ENCODE data around the gene DSCAM. TPM values are rescaled to one million over a fixed set of nuclear protein-coding genes. Genes with fewer than 3 reads are reported as not detected.

The DSCAM gene
- total RNA-seq, 1 donor from 2014 or later = not detected

DNA sequence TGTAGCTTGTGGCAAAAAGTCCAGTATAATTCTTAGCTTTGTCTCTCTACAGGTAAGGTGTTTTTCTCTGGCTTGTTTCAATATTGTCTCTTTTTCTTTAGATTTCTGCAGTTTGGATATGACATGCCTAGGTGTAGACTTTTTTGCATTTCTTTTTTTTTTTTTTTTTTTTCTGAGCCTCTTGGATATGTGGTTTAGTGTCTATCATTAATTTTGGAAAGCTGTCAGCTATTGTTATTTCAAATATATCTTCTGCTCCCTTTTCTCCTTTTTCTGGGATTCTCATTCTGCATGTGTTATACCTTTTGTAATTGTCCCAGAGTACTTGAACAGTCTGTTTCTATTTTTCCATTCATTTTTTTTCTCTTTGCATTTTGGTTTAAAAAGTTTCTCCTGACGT lies 243.2 kb downstream of the DSCAM start:
- Histone ChIP-seq H3K36me3 (no peaks in the 10 kb centered on the region), H3K4me1 (no peaks in the 10 kb centered on the region), H3K9me3 (replicated peaks) (peaks cover 28% of the 10 kb centered on the region), H3K4me3 (no peak overlapping the region), H3K27ac (replicated peaks) (no peak overlapping the region), H3K27me3 (ENCODE audit: low read depth) (peaks cover 8% of the 10 kb centered on the region)
- TF ChIP-seq, protein P1, sequence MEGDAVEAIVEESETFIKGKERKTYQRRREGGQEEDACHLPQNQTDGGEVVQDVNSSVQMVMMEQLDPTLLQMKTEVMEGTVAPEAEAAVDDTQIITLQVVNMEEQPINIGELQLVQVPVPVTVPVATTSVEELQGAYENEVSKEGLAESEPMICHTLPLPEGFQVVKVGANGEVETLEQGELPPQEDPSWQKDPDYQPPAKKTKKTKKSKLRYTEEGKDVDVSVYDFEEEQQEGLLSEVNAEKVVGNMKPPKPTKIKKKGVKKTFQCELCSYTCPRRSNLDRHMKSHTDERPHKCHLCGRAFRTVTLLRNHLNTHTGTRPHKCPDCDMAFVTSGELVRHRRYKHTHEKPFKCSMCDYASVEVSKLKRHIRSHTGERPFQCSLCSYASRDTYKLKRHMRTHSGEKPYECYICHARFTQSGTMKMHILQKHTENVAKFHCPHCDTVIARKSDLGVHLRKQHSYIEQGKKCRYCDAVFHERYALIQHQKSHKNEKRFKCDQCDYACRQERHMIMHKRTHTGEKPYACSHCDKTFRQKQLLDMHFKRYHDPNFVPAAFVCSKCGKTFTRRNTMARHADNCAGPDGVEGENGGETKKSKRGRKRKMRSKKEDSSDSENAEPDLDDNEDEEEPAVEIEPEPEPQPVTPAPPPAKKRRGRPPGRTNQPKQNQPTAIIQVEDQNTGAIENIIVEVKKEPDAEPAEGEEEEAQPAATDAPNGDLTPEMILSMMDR (IDR thresholded peaks at IDR 0.05; ENCODE audit: borderline replicate concordance) = no peak
- intact Hi-C loops (cut with micrococcal nuclease) = no loop called here
- no peak for DNase-seq

DNA sequence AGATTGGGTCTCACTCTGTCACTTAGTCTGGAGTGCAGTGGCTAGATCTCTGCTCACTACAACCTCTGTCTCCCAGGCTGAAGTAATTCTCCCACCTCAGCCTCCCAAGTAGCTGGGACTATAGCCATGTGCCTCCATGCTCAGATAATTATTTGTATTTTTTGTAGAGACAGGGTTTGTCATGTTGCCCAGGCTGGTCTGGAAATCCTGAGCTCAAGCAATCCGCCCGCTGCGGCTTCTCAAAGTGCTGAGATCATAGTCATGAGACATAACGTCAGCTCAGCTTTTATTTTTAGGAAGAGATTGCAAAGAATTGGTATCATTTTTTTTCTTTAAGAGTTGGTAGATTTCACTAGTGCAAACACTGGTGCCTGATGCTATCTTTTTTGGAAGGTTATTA lies 244.9 kb downstream of the DSCAM start:
- DNase-seq = no peak
- Histone ChIP-seq H3K27me3 (ENCODE audit: low read depth) (no peaks in the 10 kb centered on the region), H3K4me1 (no peaks in the 10 kb centered on the region), H3K36me3 (no peaks in the 10 kb centered on the region), H3K9me3 (replicated peaks) (peaks cover 28% of the 10 kb centered on the region), H3K4me3 (no peak overlapping the region), H3K27ac (replicated peaks) (no peak overlapping the region)
- intact Hi-C loops (cut with micrococcal nuclease) = no loop called here
- TF ChIP-seq, protein P1 (IDR thresholded peaks at IDR 0.05; ENCODE audit: borderline replicate concordance) = no peak

DNA sequence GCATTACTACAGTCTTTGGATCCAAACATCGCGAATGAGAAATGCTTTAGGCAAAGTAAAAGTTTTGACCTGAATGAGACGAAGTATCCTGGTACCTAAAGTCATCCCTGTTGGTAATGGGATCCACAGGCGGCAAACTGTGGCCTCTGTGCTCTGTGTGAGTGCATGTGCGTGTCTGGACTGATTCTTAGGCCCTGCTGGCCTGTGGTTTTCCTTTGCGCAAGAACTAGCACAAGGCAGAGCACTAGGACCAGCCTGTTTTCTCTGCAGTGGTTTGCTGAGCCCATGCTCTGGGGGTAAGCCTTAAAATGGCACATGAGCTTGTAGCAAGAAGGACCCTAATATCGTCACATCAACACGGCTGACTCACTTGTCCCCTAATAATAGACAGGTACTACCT lies 251.2 kb downstream of the DSCAM start:
- Histone ChIP-seq H3K27ac (replicated peaks) (no peak overlapping the region), H3K9me3 (replicated peaks) (peaks cover 11% of the 10 kb centered on the region), H3K27me3 (ENCODE audit: low read depth) (no peaks in the 10 kb centered on the region), H3K4me1 (no peaks in the 10 kb centered on the region), H3K36me3 (no peaks in the 10 kb centered on the region), H3K4me3 (no peak overlapping the region)
- intact Hi-C loops (cut with micrococcal nuclease) = no loop called here
- DNase-seq = no peak
- TF ChIP-seq, protein P1 (IDR thresholded peaks at IDR 0.05; ENCODE audit: borderline replicate concordance) = no peak

- no peak overlapping the region for H3K27ac ChIP-seq (replicated peaks)
- no peaks in the 10 kb centered on the region for H3K36me3 ChIP-seq
- H3K4me3 ChIP-seq = no peak overlapping the region
- DNase-seq = no peak
- H3K4me1 ChIP-seq = no peaks in the 10 kb centered on the region
- H3K9me3 ChIP-seq (replicated peaks) = no peaks in the 10 kb centered on the region
- TF ChIP-seq, protein P1 (IDR thresholded peaks at IDR 0.05; ENCODE audit: borderline replicate concordance) = no peak
- intact Hi-C loops (cut with micrococcal nuclease) = no loop called here
- H3K27me3 ChIP-seq (ENCODE audit: low read depth) = no peaks in the 10 kb centered on the region
Observed at GRCh38 chr21:40587736-40588346, 259.1 kb downstream of the DSCAM start.

GRCh38 chr21:40586575-40586974 lies 260.4 kb downstream of the DSCAM start:
- intact Hi-C loops (cut with micrococcal nuclease) = no loop called here
- TF ChIP-seq, protein P1 (IDR thresholded peaks at IDR 0.05; ENCODE audit: borderline replicate concordance) = no peak
- no peak for DNase-seq

More at GRCh38 chr21:40586575-40586974, 260.4 kb downstream of the DSCAM start:
- no peak overlapping the region for H3K27ac ChIP-seq (replicated peaks)
- no peaks in the 10 kb centered on the region for H3K4me1 ChIP-seq
- H3K36me3 ChIP-seq = no peaks in the 10 kb centered on the region
- H3K9me3 ChIP-seq (replicated peaks) = no peaks in the 10 kb centered on the region
- no peak overlapping the region for H3K4me3 ChIP-seq
- H3K27me3 ChIP-seq (ENCODE audit: low read depth) = no peaks in the 10 kb centered on the region

All from left ventricle myocardium inferior (tissue), 1 donor.